Measurements from ENCODE around the gene OSER1.

DNA sequence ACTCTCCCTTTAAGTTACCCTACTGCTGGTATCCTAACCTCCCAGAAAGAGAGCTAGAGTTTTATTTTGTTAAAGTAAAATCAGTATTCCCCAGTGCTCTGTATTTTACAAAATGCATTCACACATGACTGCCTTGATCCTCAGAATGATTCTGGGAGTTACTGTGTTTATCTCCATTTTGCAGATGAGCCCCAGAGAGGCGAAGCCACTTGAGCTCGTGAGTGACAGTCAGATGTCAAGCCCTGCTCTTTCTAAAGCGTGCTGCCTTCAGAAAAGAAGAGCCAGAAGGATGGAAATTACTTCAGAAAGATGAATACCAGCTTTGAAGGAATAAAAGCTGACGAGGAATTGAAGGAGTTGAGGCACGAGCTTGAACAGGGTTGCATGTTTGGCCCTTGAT lies 14.1 kb upstream of the OSER1 start:
- TF ChIP-seq, protein P1, sequence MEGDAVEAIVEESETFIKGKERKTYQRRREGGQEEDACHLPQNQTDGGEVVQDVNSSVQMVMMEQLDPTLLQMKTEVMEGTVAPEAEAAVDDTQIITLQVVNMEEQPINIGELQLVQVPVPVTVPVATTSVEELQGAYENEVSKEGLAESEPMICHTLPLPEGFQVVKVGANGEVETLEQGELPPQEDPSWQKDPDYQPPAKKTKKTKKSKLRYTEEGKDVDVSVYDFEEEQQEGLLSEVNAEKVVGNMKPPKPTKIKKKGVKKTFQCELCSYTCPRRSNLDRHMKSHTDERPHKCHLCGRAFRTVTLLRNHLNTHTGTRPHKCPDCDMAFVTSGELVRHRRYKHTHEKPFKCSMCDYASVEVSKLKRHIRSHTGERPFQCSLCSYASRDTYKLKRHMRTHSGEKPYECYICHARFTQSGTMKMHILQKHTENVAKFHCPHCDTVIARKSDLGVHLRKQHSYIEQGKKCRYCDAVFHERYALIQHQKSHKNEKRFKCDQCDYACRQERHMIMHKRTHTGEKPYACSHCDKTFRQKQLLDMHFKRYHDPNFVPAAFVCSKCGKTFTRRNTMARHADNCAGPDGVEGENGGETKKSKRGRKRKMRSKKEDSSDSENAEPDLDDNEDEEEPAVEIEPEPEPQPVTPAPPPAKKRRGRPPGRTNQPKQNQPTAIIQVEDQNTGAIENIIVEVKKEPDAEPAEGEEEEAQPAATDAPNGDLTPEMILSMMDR (conservative IDR thresholded peaks at IDR 0.05; ENCODE audit: low read depth, low read length) = no peak
- no peak for TF ChIP-seq EZH2phosphoT487 (IDR thresholded peaks at IDR 0.05; ENCODE audit: borderline replicate concordance, low read length)
